HG03521 (cell line): Measurements from ENCODE around the gene GFAP.

Experiments
- ATAC-seq: cut with Tn5 transposase; IDR thresholded peaks from one replicate; pipeline ENCODE4 v1.9.1; 2021; ENCODE audit warnings: mild to moderate bottlenecking, moderate library complexity; ENCODE audit not compliant: unreplicated experiment

Gene GFAP

GRCh38 chr17:44915862-44916780 is 821 bp upstream of the GFAP start:
- no peak for ATAC-seq

- no peak for ATAC-seq
These were observed 515 bp downstream of the GFAP start for GRCh38 chr17:44914698-44915271.

- no peak for ATAC-seq
These were observed 1.2 kb downstream of the GFAP start for GRCh38 chr17:44914148-44914547.

- ATAC-seq, result no peak
These were observed 1.6 kb downstream of the GFAP start for GRCh38 chr17:44913676-44914075.

- ATAC-seq, result no peak
These were observed 2.3 kb downstream of the GFAP start for GRCh38 chr17:44912763-44913544.

- ATAC-seq, result no peak
These were observed 3.9 kb downstream of the GFAP start for GRCh38 chr17:44911133-44912001.

- ATAC-seq, result no peak
These were observed 4.8 kb downstream of the GFAP start for GRCh38 chr17:44910231-44911106.

- ATAC-seq, result no peak
These were observed 5.6 kb downstream of the GFAP start for GRCh38 chr17:44909681-44910144.

GRCh38 chr17:44908761-44909326 is 6.5 kb downstream of the GFAP start:
- ATAC-seq, result no peak

- no peak for ATAC-seq
These were observed 7.4 kb downstream of the GFAP start for GRCh38 chr17:44907729-44908470.

GRCh38 chr17:44906763-44907728 is 8.3 kb downstream of the GFAP start:
- ATAC-seq, result no peak

GRCh38 chr17:44906010-44906646 is 9.2 kb downstream of the GFAP start:
- no peak for ATAC-seq

- no peak for ATAC-seq
These were observed 10.0 kb downstream of the GFAP start for GRCh38 chr17:44905006-44906000.

- no peak for ATAC-seq
These were observed 11.0 kb downstream of the GFAP start for GRCh38 chr17:44904001-44904984.
